Activated CD8-positive, alpha-beta memory T cell treated with anti-CD3 and anti-CD28 coated beads, Interleukin-2, amount 10 ng/mL, durations not matched to agents 7 days and 5 days (primary cell): ENCODE results near the gene ESRP2. TPM values are rescaled to one million over a fixed set of nuclear protein-coding genes. Genes with fewer than 3 reads are reported as not detected.

ENCODE experiments used
- ATAC-seq: fragments of 150-1000 bp; cut with Tn5 transposase; one replicate; pipeline ENCODE4 v1.10.0; 2021; ENCODE audit warnings: moderate library complexity
- CTCF ChIA-PET: fragments of 350-600 bp; sonication (Branson Sonifier 250); formaldehyde crosslinking; loops from one replicate; lab custom pipeline; 2021; ENCODE audit warnings: antibody characterized with exemption; lab: Charles Lee
- DNase-seq: peaks from one replicate; pipeline ENCODE4 v3.0.0-alpha.2; 2020
- H3K27ac Mint-ChIP-seq: one replicate; pipeline ENCODE4 v1.8.0; 2021; ENCODE audit warnings: mild to moderate bottlenecking, mixed read lengths
- H3K27me3 Mint-ChIP-seq: one replicate; pipeline ENCODE4 v1.8.0; 2021; ENCODE audit warnings: mixed read lengths
- H3K36me3 Mint-ChIP-seq: one replicate; pipeline ENCODE4 v1.8.0; 2021; ENCODE audit warnings: mild to moderate bottlenecking, mixed read lengths
- H3K4me1 Mint-ChIP-seq: one replicate; pipeline ENCODE4 v1.8.0; 2021; ENCODE audit warnings: mixed read lengths
- H3K4me3 Mint-ChIP-seq: one replicate; pipeline ENCODE4 v1.8.0; 2021; ENCODE audit warnings: mild to moderate bottlenecking, moderate library complexity, mixed read lengths
- H3K9me3 Mint-ChIP-seq: one replicate; pipeline ENCODE4 v1.8.0; 2022; ENCODE audit warnings: low read depth, mixed read lengths
- total RNA-seq, 2 experiments: library from RNA; stranded (reverse); gene quantifications; one replicate each; pipeline ENCODE4 v1.2.3, GENCODE V29; 2021

The ESRP2 gene
- total RNA-seq = not detected

- Mint-ChIP-seq H3K27me3 (peaks cover 8% of the 10 kb centered on the region), H3K4me1 (peaks cover 34% of the 10 kb centered on the region), H3K36me3 (no peaks in the 10 kb centered on the region), H3K27ac (no peak within 1 kb of the TSS), H3K4me3 (peak within 1 kb of the TSS; percentile 82), H3K9me3 (no peaks in the 10 kb centered on the region)
- CTCF ChIA-PET = interaction anchor here (2.1 kb wide), 1 partner anchor 26 kb away, joined by 8 read pairs; no protein-coding TSS in a partner anchor
- DNase-seq (no peak), ATAC-seq (no peak)
Measured at GRCh38 chr16:68235887-68236136, at the start of gene ESRP2. Gene ESRP2, minus strand, starts transcription at chr16:68236127. Its CDS starts 82 bp downstream, at chr16:68236045.

DNA sequence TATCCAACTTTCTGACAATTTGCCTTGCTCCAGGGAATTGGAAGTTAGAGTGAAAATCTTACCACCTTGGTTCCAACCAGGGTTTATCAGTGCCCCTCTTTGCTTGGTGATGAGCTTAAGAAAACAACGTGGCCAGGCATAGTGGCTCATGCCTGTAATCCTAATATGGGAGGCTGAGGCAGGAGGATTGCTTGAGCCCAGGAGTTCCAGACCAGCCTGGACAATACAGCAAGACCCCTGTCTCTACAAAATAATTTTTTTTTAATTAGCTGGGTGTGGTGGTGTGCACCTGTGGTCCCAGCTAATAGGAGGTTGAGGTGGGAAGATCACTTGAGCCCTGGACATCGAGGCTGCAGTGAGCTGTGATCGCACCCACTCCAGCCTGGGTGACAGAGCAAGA, 49.8 kb upstream of the ESRP2 start:
- Mint-ChIP-seq H3K4me3 (peak overlapping the region; percentile 54), H3K27me3 (no peaks in the 10 kb centered on the region), H3K4me1 (peaks cover 87% of the 10 kb centered on the region), H3K9me3 (no peaks in the 10 kb centered on the region), H3K27ac (peak overlapping the region; percentile 87), H3K36me3 (peaks cover 50% of the 10 kb centered on the region)
- ATAC-seq (no peak), DNase-seq (no peak)
- CTCF ChIA-PET = interaction anchor here (0.7 to 10.9 kb wide), 14 partner anchors 9 to 235 kb away, joined by 3 to 200 read pairs (median 6); partner anchors contain the start of genes PRMT7, SLC7A6 and SLC7A6OS

DNA sequence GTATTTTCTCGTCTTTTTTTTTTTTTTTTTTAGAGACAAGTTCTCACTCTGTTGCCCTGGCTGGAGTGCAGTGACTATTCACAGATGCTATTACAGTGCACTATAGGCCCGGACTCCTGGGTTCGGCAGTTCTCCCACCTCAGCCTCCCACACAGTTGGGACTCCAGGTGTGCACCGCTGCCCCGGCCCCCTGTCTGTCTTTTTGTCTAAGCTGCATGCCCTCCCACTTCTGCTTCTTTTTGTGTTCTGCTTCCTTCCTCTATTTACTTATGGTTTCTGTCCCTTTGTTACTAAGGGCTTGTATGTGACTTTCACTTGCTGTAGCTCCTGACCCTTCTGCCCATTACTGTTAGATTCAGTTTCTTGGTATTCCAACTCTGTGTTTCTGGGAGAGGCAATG, 48.9 kb upstream of the ESRP2 start:
- Mint-ChIP-seq H3K4me3 (peak overlapping the region; percentile 54), H3K27me3 (no peaks in the 10 kb centered on the region), H3K36me3 (peaks cover 48% of the 10 kb centered on the region), H3K9me3 (no peaks in the 10 kb centered on the region), H3K27ac (peak overlapping the region; percentile 87), H3K4me1 (peaks cover 83% of the 10 kb centered on the region)
- CTCF ChIA-PET = interaction anchor here (0.9 to 10.9 kb wide), 12 partner anchors 8 to 236 kb away, joined by 3 to 200 read pairs (median 6); partner anchors contain the start of genes PRMT7, SLC7A6 and SLC7A6OS
- peak; percentile 21 for ATAC-seq
- no peak for DNase-seq

DNA sequence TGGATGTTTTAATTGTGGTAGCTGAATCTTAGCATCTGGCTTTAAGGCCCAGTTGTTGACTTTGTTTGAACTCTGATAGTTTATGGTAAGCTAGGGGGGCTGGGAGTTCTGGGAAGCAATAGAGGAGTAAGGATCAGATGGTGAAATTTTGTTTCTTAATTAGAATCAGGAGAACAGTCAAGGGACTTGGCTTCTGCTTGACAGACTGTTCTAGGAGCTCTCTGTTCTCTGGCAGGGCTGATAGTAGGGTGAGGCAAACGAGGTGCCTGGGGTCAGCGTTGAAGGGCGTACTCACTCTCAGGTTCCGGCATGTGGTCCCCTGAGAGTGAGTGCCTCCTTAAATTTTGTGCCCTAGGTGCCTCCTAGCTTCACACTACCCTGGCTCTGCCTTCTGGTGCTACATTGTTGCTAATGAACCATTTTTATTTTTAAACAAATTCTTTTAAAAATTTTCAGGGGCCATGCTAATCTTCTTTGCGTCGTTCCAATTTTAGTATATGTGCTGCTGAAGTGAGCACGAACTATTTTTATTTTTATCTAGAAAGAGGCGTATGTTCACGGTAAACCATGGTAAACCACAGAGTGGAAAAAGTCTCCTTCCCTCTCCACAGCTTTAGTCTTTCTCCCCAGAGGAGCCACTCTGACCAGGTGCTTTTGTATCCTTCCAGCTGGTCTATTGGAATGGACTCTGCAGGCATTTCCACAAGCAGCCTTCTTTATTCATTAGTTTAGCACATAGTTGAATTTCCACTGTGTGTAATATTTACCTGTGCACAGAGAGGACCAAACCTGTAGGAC, 48.1 kb upstream of the ESRP2 start:
- peaks cover 50% of the 10 kb centered on the region for H3K36me3 Mint-ChIP-seq
- CTCF ChIA-PET = interaction anchor here (0.6 to 10.9 kb wide), 12 partner anchors 7 to 85 kb away, joined by 3 to 200 read pairs (median 5); partner anchors contain the start of genes PRMT7, SLC7A6 and SLC7A6OS
- peak overlapping the region; percentile 54 for H3K4me3 Mint-ChIP-seq
- H3K27ac Mint-ChIP-seq = peak overlapping the region; percentile 87
- peaks cover 76% of the 10 kb centered on the region for H3K4me1 Mint-ChIP-seq
- no peaks in the 10 kb centered on the region for H3K9me3 Mint-ChIP-seq
- DNase-seq (no peak), ATAC-seq (peak; percentile 37)
- H3K27me3 Mint-ChIP-seq = no peaks in the 10 kb centered on the region

- CTCF ChIA-PET = interaction anchor here (0.8 to 10.9 kb wide), 9 partner anchors 10 to 85 kb away, joined by 3 to 200 read pairs (median 6); partner anchors contain the start of genes PRMT7, SLC7A6 and SLC7A6OS
- peak overlapping the region; percentile 87 for H3K27ac Mint-ChIP-seq
- H3K4me3 Mint-ChIP-seq = no peak overlapping the region
- H3K4me1 Mint-ChIP-seq = peaks cover 73% of the 10 kb centered on the region
- H3K9me3 Mint-ChIP-seq = no peaks in the 10 kb centered on the region
- no peak for DNase-seq
- H3K36me3 Mint-ChIP-seq = peaks cover 50% of the 10 kb centered on the region
- H3K27me3 Mint-ChIP-seq = no peaks in the 10 kb centered on the region
- no peak for ATAC-seq
Measured at GRCh38 chr16:68283346-68283745, 47.4 kb upstream of the ESRP2 start.

- CTCF ChIA-PET = interaction anchor here (1.0 to 1.2 kb wide), 2 partner anchors 14 to 18 kb away, joined by 3 to 5 read pairs; partner anchors contain the start of gene SLC7A6
- Mint-ChIP-seq H3K36me3 (peaks cover 40% of the 10 kb centered on the region), H3K9me3 (no peaks in the 10 kb centered on the region), H3K4me3 (no peak overlapping the region), H3K27me3 (no peaks in the 10 kb centered on the region), H3K27ac (peak overlapping the region; percentile 58), H3K4me1 (peaks cover 60% of the 10 kb centered on the region)
- ATAC-seq (no peak), DNase-seq (no peak)
Measured at GRCh38 chr16:68282064-68282452, 46.1 kb upstream of the ESRP2 start.

- no peak for ATAC-seq
- peaks cover 39% of the 10 kb centered on the region for H3K36me3 Mint-ChIP-seq
- no peaks in the 10 kb centered on the region for H3K27me3 Mint-ChIP-seq
- no peak for DNase-seq
- CTCF ChIA-PET = interaction anchor here (1.0 to 1.7 kb wide), 4 partner anchors 9 to 18 kb away, joined by 3 to 5 read pairs (median 4); partner anchors contain the start of gene SLC7A6
- no peaks in the 10 kb centered on the region for H3K9me3 Mint-ChIP-seq
- H3K4me1 Mint-ChIP-seq = peaks cover 59% of the 10 kb centered on the region
- peak overlapping the region; percentile 74 for H3K27ac Mint-ChIP-seq
- H3K4me3 Mint-ChIP-seq = no peak overlapping the region
Measured at GRCh38 chr16:68281368-68282063, 45.6 kb upstream of the ESRP2 start.

- DNase-seq (no peak), ATAC-seq (no peak)
- Mint-ChIP-seq H3K27ac (no peak overlapping the region), H3K4me3 (no peak overlapping the region), H3K36me3 (peaks cover 39% of the 10 kb centered on the region), H3K4me1 (peaks cover 60% of the 10 kb centered on the region), H3K27me3 (no peaks in the 10 kb centered on the region), H3K9me3 (no peaks in the 10 kb centered on the region)
- CTCF ChIA-PET = interaction anchor here (1.0 to 4.5 kb wide), 7 partner anchors 7 to 21 kb away, joined by 3 to 24 read pairs (median 4); partner anchors contain the start of gene SLC7A6
Measured at GRCh38 chr16:68279726-68280558, 44.0 kb upstream of the ESRP2 start.

GRCh38 chr16:68276223-68276622, 40.3 kb upstream of the ESRP2 start:
- Mint-ChIP-seq H3K36me3 (peaks cover 40% of the 10 kb centered on the region), H3K27ac (peak overlapping the region; percentile 90), H3K4me3 (peak overlapping the region; percentile 37), H3K27me3 (no peaks in the 10 kb centered on the region), H3K9me3 (no peaks in the 10 kb centered on the region), H3K4me1 (peaks cover 60% of the 10 kb centered on the region)
- DNase-seq (no peak), ATAC-seq (no peak)
- CTCF ChIA-PET = interaction anchor here (0.7 to 4.5 kb wide), 10 partner anchors 9 to 631 kb away, joined by 3 to 36 read pairs (median 5); partner anchors contain the start of genes CARMIL2 and SLC7A6

DNA sequence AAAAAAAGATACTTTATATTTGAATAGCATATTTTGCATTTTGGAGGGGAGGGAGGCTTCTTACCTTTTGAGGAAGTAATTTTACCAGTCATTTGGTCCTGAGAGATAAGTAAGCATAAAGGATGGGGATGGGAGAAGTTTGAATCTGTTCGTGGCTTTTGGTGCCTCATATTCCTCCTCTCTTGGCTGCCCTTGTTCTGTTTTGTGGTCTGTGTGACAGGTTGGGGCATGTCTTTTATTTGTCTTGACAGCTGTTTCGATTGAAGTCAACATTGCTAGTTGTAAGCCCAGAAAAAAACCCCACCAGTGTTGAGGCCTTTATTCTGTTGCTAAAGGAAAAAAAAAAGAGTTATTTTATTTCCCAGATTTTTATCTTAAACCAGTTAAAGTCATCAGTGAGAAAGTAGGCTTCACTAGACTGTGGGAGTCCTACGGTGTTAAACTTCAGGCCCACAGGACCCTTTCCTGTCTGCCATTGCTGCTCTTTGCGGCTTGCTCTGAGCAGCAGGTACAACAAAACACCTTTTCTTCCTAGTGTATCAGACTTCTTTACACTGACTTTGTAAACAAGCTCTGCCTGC, 39.8 kb upstream of the ESRP2 start:
- Mint-ChIP-seq H3K36me3 (peaks cover 38% of the 10 kb centered on the region), H3K9me3 (no peaks in the 10 kb centered on the region), H3K27ac (peak overlapping the region; percentile 90), H3K4me3 (peak overlapping the region; percentile 37), H3K27me3 (no peaks in the 10 kb centered on the region), H3K4me1 (peaks cover 60% of the 10 kb centered on the region)
- DNase-seq (peak; percentile 65), ATAC-seq (peak; percentile 75)
- CTCF ChIA-PET = interaction anchor here (0.7 to 4.5 kb wide), 11 partner anchors 9 to 80 kb away, joined by 3 to 36 read pairs (median 7); partner anchors contain the start of gene SLC7A6

GRCh38 chr16:68274441-68274840, 38.5 kb upstream of the ESRP2 start:
- H3K4me3 Mint-ChIP-seq = no peak overlapping the region
- ATAC-seq = no peak

DNA sequence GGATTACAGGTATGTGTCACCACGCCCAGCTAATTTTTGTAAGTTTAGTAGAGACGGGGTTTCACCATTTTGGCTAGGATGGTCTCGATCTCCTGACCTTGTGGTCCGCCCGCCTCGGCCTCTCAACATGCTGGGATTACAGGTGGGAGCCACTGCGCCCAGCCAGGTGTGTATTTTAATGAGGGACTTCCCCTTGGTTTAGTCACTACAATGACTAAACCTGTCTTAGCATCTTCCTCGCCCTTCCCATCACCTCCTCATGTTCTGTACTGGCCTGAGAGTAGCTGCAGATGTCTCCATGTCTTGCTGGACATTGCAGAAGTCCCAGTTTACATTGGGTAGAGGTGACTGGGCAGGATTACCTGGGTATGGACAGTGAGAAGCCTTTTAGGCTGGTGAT, 38.0 kb upstream of the ESRP2 start:
- H3K36me3 Mint-ChIP-seq = peaks cover 38% of the 10 kb centered on the region
- H3K27ac Mint-ChIP-seq = peak overlapping the region; percentile 90
- no peak for ATAC-seq
- no peak overlapping the region for H3K4me3 Mint-ChIP-seq
- CTCF ChIA-PET = interaction anchor here (1.3 to 5.1 kb wide), 5 partner anchors 10 to 54 kb away, joined by 7 to 42 read pairs (median 29); partner anchors contain the start of gene SLC7A6
- peaks cover 72% of the 10 kb centered on the region for H3K4me1 Mint-ChIP-seq
- no peaks in the 10 kb centered on the region for H3K9me3 Mint-ChIP-seq
- no peaks in the 10 kb centered on the region for H3K27me3 Mint-ChIP-seq
- no peak for DNase-seq

More at GRCh38 chr16:68274441-68274840, 38.5 kb upstream of the ESRP2 start:
- H3K36me3 Mint-ChIP-seq = peaks cover 36% of the 10 kb centered on the region
- peaks cover 67% of the 10 kb centered on the region for H3K4me1 Mint-ChIP-seq
- no peaks in the 10 kb centered on the region for H3K9me3 Mint-ChIP-seq
- CTCF ChIA-PET = interaction anchor here (0.8 to 4.1 kb wide), 6 partner anchors 10 to 53 kb away, joined by 3 to 36 read pairs (median 8); partner anchors contain the start of gene SLC7A6
- H3K27ac Mint-ChIP-seq = peak overlapping the region; percentile 90
- no peaks in the 10 kb centered on the region for H3K27me3 Mint-ChIP-seq
- no peak for DNase-seq
